ENCODE results near the gene ATN1.

- no peak for TF ChIP-seq EZH2 (IDR thresholded peaks at IDR 0.05; ENCODE audit: borderline replicate concordance, low read depth, low read length, poor library complexity, severe bottlenecking)
- TF ChIP-seq CTCF (conservative IDR thresholded peaks at IDR 0.05; ENCODE audit: low read depth, low read length) = no peak
Measured at GRCh38 chr12:6962285-6963015, 34.7 kb downstream of the ATN1 start.

All from A673 (cell line).